HepG2 (cell line): ENCODE data around the gene PHRF1. TPM values are rescaled to one million over a fixed set of nuclear protein-coding genes. Genes with fewer than 3 reads are reported as not detected.

ENCODE experiments used
- ARID4A ChIP-seq: sonication (generic); formaldehyde crosslinking; IDR thresholded peaks from 2 replicates; pipeline ENCODE4 v1.5.0; 2020; ENCODE audit warnings: mild to moderate bottlenecking, missing genetic modification reagents, borderline replicate concordance
- ATF7-NPFF ChIP-seq: sonication (generic); formaldehyde crosslinking; IDR thresholded peaks from 2 replicates; pipeline ENCODE4 v1.8.1; 2023; ENCODE audit warnings: mild to moderate bottlenecking, low read depth, missing genetic modification reagents, moderate library complexity
- CBX2 ChIP-seq, 2 experiments: fragments of 200-600 bp in 1 of 2; sonication (generic); formaldehyde crosslinking in 1 of 2; IDR thresholded peaks; 2 replicates each; pipeline versions ENCODE4 v1.7.0 to v1.8.1; 2018 to 2022; ENCODE audit warnings: low read depth in 2 of 2, low read length in 1 of 2, mild to moderate bottlenecking in 1 of 2, missing genetic modification reagents in 1 of 2
- CCDC6 ChIP-seq: sonication (generic); formaldehyde crosslinking; IDR thresholded peaks from 2 replicates; pipeline ENCODE4 v1.8.1; 2022; ENCODE audit warnings: mild to moderate bottlenecking, missing genetic modification reagents, moderate library complexity
- FOXA3 ChIP-seq: IDR thresholded peaks from 2 replicates; pipeline ENCODE4 v1.6.1; 2016; ENCODE audit warnings: missing genetic modification reagents, missing compliant biosample characterization
- MBNL3 ChIP-seq: fragments of 250-450 bp; sonication (Bioruptor Pico); conservative IDR thresholded peaks from 2 replicates; pipeline ENCODE4 v1.8.0; 2022; ENCODE audit warnings: mild to moderate bottlenecking, inconsistent platforms
- NR3C1 ChIP-seq: sonication (generic); formaldehyde crosslinking; IDR thresholded peaks from 2 replicates; pipeline ENCODE4 v1.4.0; 2020; ENCODE audit warnings: missing genetic modification reagents
- RBFOX2 ChIP-seq: fragments of 200-400 bp; formaldehyde crosslinking; IDR thresholded peaks from 2 replicates; pipeline ENCODE4 v1.6.1; 2017; ENCODE audit warnings: low read depth, mild to moderate bottlenecking, low read length
- SKI ChIP-seq: fragments of 450-650 bp; IDR thresholded peaks from one replicate; pipeline ENCODE4 v1.6.1; 2018; ENCODE audit warnings: mild to moderate bottlenecking; ENCODE audit not compliant: partially characterized antibody
- SMAD3 ChIP-seq: sonication (generic); formaldehyde crosslinking; IDR thresholded peaks from 2 replicates; pipeline ENCODE4 v1.4.0; 2020; ENCODE audit warnings: missing genetic modification reagents
- TAF1 ChIP-seq: sonication (generic); formaldehyde crosslinking; IDR thresholded peaks from 2 replicates; pipeline ENCODE4 v1.4.0; 2020; ENCODE audit warnings: missing genetic modification reagents
- THAP11 ChIP-seq: IDR thresholded peaks from 2 replicates; pipeline ENCODE4 v1.6.1; 2016; ENCODE audit warnings: missing biosample characterization, missing genetic modification reagents
- ZBTB44 ChIP-seq: sonication (generic); formaldehyde crosslinking; IDR thresholded peaks from 2 replicates; pipeline ENCODE4 v1.4.0; 2020; ENCODE audit warnings: missing genetic modification reagents
- ZFX ChIP-seq: sonication (generic); formaldehyde crosslinking; IDR thresholded peaks from 2 replicates; pipeline ENCODE4 v1.4.0; 2020; ENCODE audit warnings: mild to moderate bottlenecking, low read depth, missing genetic modification reagents, moderate library complexity
- ZMAT3 ChIP-seq: sonication (generic); formaldehyde crosslinking; conservative IDR thresholded peaks from 2 replicates; pipeline ENCODE4 v1.7.0; 2021; ENCODE audit warnings: missing genetic modification reagents
- ZNF234 ChIP-seq: sonication (generic); formaldehyde crosslinking; conservative IDR thresholded peaks from 2 replicates; pipeline ENCODE4 v1.5.1; 2020; ENCODE audit warnings: mild to moderate bottlenecking, missing genetic modification reagents
- ZNF547 ChIP-seq: sonication (generic); formaldehyde crosslinking; IDR thresholded peaks from 2 replicates; pipeline ENCODE4 v1.5.1; 2020; ENCODE audit warnings: mild to moderate bottlenecking, missing genetic modification reagents
- ZNF567 ChIP-seq: sonication (generic); formaldehyde crosslinking; IDR thresholded peaks from 2 replicates; pipeline ENCODE4 v1.8.1; 2023; ENCODE audit warnings: mild to moderate bottlenecking, missing genetic modification reagents, borderline replicate concordance
- ZNF687 ChIP-seq: sonication (generic); formaldehyde crosslinking; IDR thresholded peaks from 2 replicates; pipeline ENCODE4 v1.5.1; 2020; ENCODE audit warnings: mild to moderate bottlenecking, missing genetic modification reagents, moderate library complexity
- polyA plus RNA-seq, 8 experiments: library from polyadenylated mRNA; depleted of rRNA in 3 of 8; stranded (reverse) in 7 of 8; unstranded in 1 of 8; fragments of >200 nt; fragmentation: Illumina TruSeq in 4 of 8; extraction: Trizol in 4 of 8; gene quantifications; 2 replicates each; pipeline versions ENCODE4 v1.2.1 to v1.2.3, GENCODE V29; 2011 to 2016; ENCODE audit warnings: low read depth in 4 of 8, missing spikeins in 1 of 8, mixed read lengths in 1 of 8; ENCODE audit not compliant: insufficient read depth in 1 of 8
- total RNA-seq, 5 experiments: library from RNA; depleted of rRNA; stranded (reverse); fragments of >200 nt; fragmentation: Illumina TruSeq; extraction: Trizol; gene quantifications; 2 replicates each; pipeline ENCODE4 v1.2.3, GENCODE V29; 2016; ENCODE audit warnings: low read depth in 1 of 5

Gene PHRF1
- total and polyA plus RNA-seq, 2 of the 13 experiments (the other 11 are each of a cell fraction or from before 2014, with no cell fraction given): 8.2 to 16.7 TPM

- TF ChIP-seq ARID4A (peak; percentile 70; the same call in 1 of the 2 replicates), ZNF567 (CRISPR knock-in tag) (0 out of 2 replicates have a peak, but pooled peaks have one; percentile 42), NR3C1 (CRISPR knock-in tag) (no peak), THAP11 (CRISPR knock-in tag) (peak; percentile 74), ZFX (peak; percentile 89), CCDC6 (CRISPR knock-in tag) (0 out of 2 replicates have a peak, but pooled peaks have one; percentile 53), ZNF547 (CRISPR knock-in tag) (no peak; the same call in 1 of the 2 replicates), MBNL3 (CRISPR knock-in tag) (no peak), ZNF687 (CRISPR knock-in tag) (peak; percentile 73), FOXA3 (CRISPR knock-in tag) (peak; percentile 8; the same call in 1 of the 2 replicates), TAF1 (CRISPR knock-in tag) (peak; percentile 71), ZNF234 (no peak), ATF7-NPFF (CRISPR knock-in tag) (peak; percentile 68; the same call in 1 of the 2 replicates), SMAD3 (no peak), SKI (peak; percentile 20), ZMAT3 (CRISPR knock-in tag) (0 out of 2 replicates have a peak, but pooled peaks have one; percentile 42), RBFOX2 (peak; percentile 82), ZBTB44 (CRISPR knock-in tag) (no peak), CBX2 (IDR thresholded peaks at IDR 0.05; ENCODE audit: low read depth, low read length) (no peak), CBX2 (CRISPR knock-in tag; IDR thresholded peaks at IDR 0.05; ENCODE audit: low read depth) (no peak)
Observed at GRCh38 chr11:535519-536454, 40.5 kb upstream of the PHRF1 start, which contains the start of gene HRAS (continued).
